ENCODE results near the gene RASGEF1B. TPM values are rescaled to one million over a fixed set of nuclear protein-coding genes. Genes with fewer than 3 reads are reported as not detected.
"Not testable (repeated sequence)": the region's sequence is repeated elsewhere in the genome, so short reads cannot be mapped to it uniquely, and the experiment has no call there.

RASGEF1B gene
- total RNA-seq, 3 donors from 2014 or later = 15.1 to 27.7 (median 24.5) TPM

- no peaks in the 10 kb centered on the region for H3K4me1 Mint-ChIP-seq (ENCODE audit: low read depth)
- H3K4me3 Mint-ChIP-seq = no peak overlapping the region
- DNase-seq (no peak), ATAC-seq (no peak)
- H3K9me3 Mint-ChIP-seq = no peaks in the 10 kb centered on the region
- H3K27me3 Mint-ChIP-seq (ENCODE audit: low read depth) = no peaks in the 10 kb centered on the region
- peaks cover 19% of the 10 kb centered on the region for H3K36me3 Mint-ChIP-seq (ENCODE audit: insufficient read depth)
Observed at GRCh38 chr4:81422595-81422994, 49.1 kb downstream of the RASGEF1B start.

- H3K9me3 Mint-ChIP-seq = no peaks in the 10 kb centered on the region
- ATAC-seq = peak; percentile 37 to 65
- H3K4me3 Mint-ChIP-seq = no peak overlapping the region
- DNase-seq = no peak
- H3K36me3 Mint-ChIP-seq (ENCODE audit: insufficient read depth) = peaks cover 15% of the 10 kb centered on the region
- no peaks in the 10 kb centered on the region for H3K4me1 Mint-ChIP-seq (ENCODE audit: low read depth)
- H3K27me3 Mint-ChIP-seq (ENCODE audit: low read depth) = no peaks in the 10 kb centered on the region
Observed at GRCh38 chr4:81421346-81422218, 50.1 kb downstream of the RASGEF1B start.

GRCh38 chr4:81418572-81418971, 53.1 kb downstream of the RASGEF1B start:
- Mint-ChIP-seq H3K36me3 (ENCODE audit: insufficient read depth) (no peaks in the 10 kb centered on the region), H3K9me3 (no peaks in the 10 kb centered on the region), H3K4me1 (ENCODE audit: low read depth) (no peaks in the 10 kb centered on the region), H3K27me3 (ENCODE audit: low read depth) (no peaks in the 10 kb centered on the region), H3K4me3 (no peak overlapping the region)
- DNase-seq (no peak), ATAC-seq (no peak)

- H3K4me3 Mint-ChIP-seq = no peak overlapping the region
- H3K9me3 Mint-ChIP-seq = no peaks in the 10 kb centered on the region
- peaks cover 1% of the 10 kb centered on the region for H3K27me3 Mint-ChIP-seq (ENCODE audit: low read depth)
- ATAC-seq = no peak
- DNase-seq = no peak
- H3K4me1 Mint-ChIP-seq (ENCODE audit: low read depth) = no peaks in the 10 kb centered on the region
- H3K36me3 Mint-ChIP-seq (ENCODE audit: insufficient read depth) = no peaks in the 10 kb centered on the region
Observed at GRCh38 chr4:81412946-81413495, 58.7 kb downstream of the RASGEF1B start.

GRCh38 chr4:81410680-81411079, 61.0 kb downstream of the RASGEF1B start:
- H3K4me3 Mint-ChIP-seq = no peak overlapping the region
- DNase-seq (no peak), ATAC-seq (no peak)
- H3K4me1 Mint-ChIP-seq (ENCODE audit: low read depth) = peaks cover under 1% of the 10 kb centered on the region
- no peaks in the 10 kb centered on the region for H3K9me3 Mint-ChIP-seq
- H3K27me3 Mint-ChIP-seq (ENCODE audit: low read depth) = peaks cover 1% of the 10 kb centered on the region
- no peaks in the 10 kb centered on the region for H3K36me3 Mint-ChIP-seq (ENCODE audit: insufficient read depth)

GRCh38 chr4:81409836-81410235, 61.9 kb downstream of the RASGEF1B start:
- Mint-ChIP-seq H3K9me3 (no peaks in the 10 kb centered on the region), H3K36me3 (ENCODE audit: insufficient read depth) (no peaks in the 10 kb centered on the region), H3K4me1 (ENCODE audit: low read depth) (peaks cover 3% of the 10 kb centered on the region), H3K4me3 (no peak overlapping the region), H3K27me3 (ENCODE audit: low read depth) (peaks cover 2% of the 10 kb centered on the region)
- DNase-seq = no peak
- ATAC-seq = no peak

- peaks cover 4% of the 10 kb centered on the region for H3K27me3 Mint-ChIP-seq (ENCODE audit: low read depth)
- DNase-seq = no peak
Observed at GRCh38 chr4:81408341-81408740, 63.4 kb downstream of the RASGEF1B start.

GRCh38 chr4:81407726-81408125, 64.0 kb downstream of the RASGEF1B start:
- H3K27me3 Mint-ChIP-seq (ENCODE audit: low read depth) = peaks cover 4% of the 10 kb centered on the region
- H3K4me1 Mint-ChIP-seq (ENCODE audit: low read depth) = peaks cover 3% of the 10 kb centered on the region
- DNase-seq (no peak), ATAC-seq (no peak)
- H3K4me3 Mint-ChIP-seq = no peak overlapping the region
- H3K9me3 Mint-ChIP-seq = no peaks in the 10 kb centered on the region
- H3K36me3 Mint-ChIP-seq (ENCODE audit: insufficient read depth) = no peaks in the 10 kb centered on the region

More at GRCh38 chr4:81408341-81408740, 63.4 kb downstream of the RASGEF1B start:
- H3K9me3 Mint-ChIP-seq = no peaks in the 10 kb centered on the region
- no peak for ATAC-seq
- H3K4me3 Mint-ChIP-seq = no peak overlapping the region
- H3K4me1 Mint-ChIP-seq (ENCODE audit: low read depth) = peaks cover 3% of the 10 kb centered on the region
- H3K36me3 Mint-ChIP-seq (ENCODE audit: insufficient read depth) = no peaks in the 10 kb centered on the region

GRCh38 chr4:81406481-81406880, 65.2 kb downstream of the RASGEF1B start:
- not testable (repeated sequence) for H3K4me1 Mint-ChIP-seq (ENCODE audit: low read depth); H3K9me3 Mint-ChIP-seq; H3K36me3 Mint-ChIP-seq (ENCODE audit: insufficient read depth); H3K27me3 Mint-ChIP-seq (ENCODE audit: low read depth); ATAC-seq; DNase-seq; H3K4me3 Mint-ChIP-seq

GRCh38 chr4:81405900-81406401, 65.8 kb downstream of the RASGEF1B start:
- Mint-ChIP-seq H3K4me1 (ENCODE audit: low read depth) (peaks cover 3% of the 10 kb centered on the region), H3K36me3 (ENCODE audit: insufficient read depth) (no peaks in the 10 kb centered on the region), H3K4me3 (no peak overlapping the region), H3K27me3 (ENCODE audit: low read depth) (peaks cover 4% of the 10 kb centered on the region), H3K9me3 (no peaks in the 10 kb centered on the region)
- DNase-seq = peak; percentile 25
- ATAC-seq = peak; percentile 75 to 81

- no peak for ATAC-seq
- H3K27me3 Mint-ChIP-seq (ENCODE audit: low read depth) = peaks cover 2% of the 10 kb centered on the region
- H3K4me3 Mint-ChIP-seq = no peak overlapping the region
- no peak for DNase-seq
- H3K9me3 Mint-ChIP-seq = no peaks in the 10 kb centered on the region
- H3K4me1 Mint-ChIP-seq (ENCODE audit: low read depth) = peaks cover 3% of the 10 kb centered on the region
- no peaks in the 10 kb centered on the region for H3K36me3 Mint-ChIP-seq (ENCODE audit: insufficient read depth)
Observed at GRCh38 chr4:81404741-81405140, 67.0 kb downstream of the RASGEF1B start.

GRCh38 chr4:81404294-81404693, 67.4 kb downstream of the RASGEF1B start:
- H3K4me3 Mint-ChIP-seq = no peak overlapping the region
- H3K9me3 Mint-ChIP-seq = no peaks in the 10 kb centered on the region
- DNase-seq (no peak), ATAC-seq (no peak)
- peaks cover 3% of the 10 kb centered on the region for H3K4me1 Mint-ChIP-seq (ENCODE audit: low read depth)
- peaks cover 2% of the 10 kb centered on the region for H3K27me3 Mint-ChIP-seq (ENCODE audit: low read depth)
- H3K36me3 Mint-ChIP-seq (ENCODE audit: insufficient read depth) = no peaks in the 10 kb centered on the region

GRCh38 chr4:81399306-81400086, 72.2 kb downstream of the RASGEF1B start:
- ATAC-seq = no peak

GRCh38 chr4:81398379-81398778, 73.3 kb downstream of the RASGEF1B start:
- H3K27me3 Mint-ChIP-seq (ENCODE audit: low read depth) = no peaks in the 10 kb centered on the region
- no peaks in the 10 kb centered on the region for H3K4me1 Mint-ChIP-seq (ENCODE audit: low read depth)
- H3K36me3 Mint-ChIP-seq (ENCODE audit: insufficient read depth) = no peaks in the 10 kb centered on the region
- H3K9me3 Mint-ChIP-seq = no peaks in the 10 kb centered on the region
- H3K4me3 Mint-ChIP-seq = no peak overlapping the region
- ATAC-seq (no peak), DNase-seq (no peak)

More at GRCh38 chr4:81399306-81400086, 72.2 kb downstream of the RASGEF1B start:
- no peaks in the 10 kb centered on the region for H3K4me1 Mint-ChIP-seq (ENCODE audit: low read depth)
- H3K4me3 Mint-ChIP-seq = no peak overlapping the region
- H3K36me3 Mint-ChIP-seq (ENCODE audit: insufficient read depth) = no peaks in the 10 kb centered on the region
- H3K9me3 Mint-ChIP-seq = no peaks in the 10 kb centered on the region
- DNase-seq = no peak
- H3K27me3 Mint-ChIP-seq (ENCODE audit: low read depth) = no peaks in the 10 kb centered on the region

Measured in activated T-cell treated with anti-CD3 and anti-CD28 coated beads, Interleukin-2, amount 50 U/mL, for 4 hours (primary cell).